Head of caudate nucleus (tissue), 42 donors: Measurements from ENCODE around the gene FGGY.
"Not testable (repeated sequence)": the region's sequence is repeated elsewhere in the genome, so short reads cannot be mapped to it uniquely, and the experiment has no call there.

Experiments used
- DNase-seq, 42 donors: peaks; one replicate each; pipeline versions ENCODE4 v3.0.0 to v3.0.0-alpha.2; 2020 to 2021; ENCODE audit warnings: mixed read lengths in 7 of 42
- intact Hi-C: fragments of 100-400 bp; cut with DNase I; formaldehyde crosslinking; loops from one replicate; pipeline ENCODE4 v1.15.0; 2022

The FGGY gene

DNA sequence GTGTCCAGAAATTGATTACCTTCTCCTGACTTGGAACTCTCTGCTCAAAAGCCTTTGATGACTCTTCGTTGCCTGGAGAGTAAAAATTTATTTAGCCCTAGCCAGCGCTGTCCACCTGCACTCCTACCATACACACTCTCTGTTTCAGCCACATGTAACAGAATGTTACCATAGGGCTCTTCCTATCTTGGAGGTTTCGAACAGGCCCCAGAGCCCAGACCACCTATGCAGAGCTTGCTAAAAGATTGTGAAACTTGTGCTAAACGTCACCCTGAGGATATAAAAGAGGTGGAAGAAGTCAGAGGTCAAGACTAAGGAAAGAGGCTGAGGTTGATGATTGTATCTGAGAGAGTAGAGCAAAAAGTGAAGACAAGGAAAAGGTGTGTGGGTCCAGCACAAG is 280.9 kb downstream of the FGGY start:
- no peak for DNase-seq
- intact Hi-C loops, result no loop called here

DNA sequence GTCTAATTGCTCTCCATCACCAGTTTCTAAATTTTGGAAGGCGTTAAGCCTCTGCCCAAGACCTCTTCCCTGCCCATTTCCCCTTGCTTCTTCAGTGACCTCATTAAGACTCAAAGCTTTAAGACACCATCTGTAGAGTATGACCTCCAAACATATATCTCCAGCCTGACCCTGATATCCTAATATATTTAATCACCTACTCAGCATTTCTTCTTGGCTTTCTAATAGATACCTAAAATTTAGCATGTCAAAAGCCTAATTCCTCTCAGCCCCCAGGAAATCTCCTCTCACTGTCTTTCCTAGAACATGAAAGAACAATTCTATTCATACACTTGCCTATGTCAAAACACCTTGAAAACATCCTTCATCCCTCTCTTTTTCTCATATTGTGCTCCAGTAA is 282.3 kb downstream of the FGGY start:
- intact Hi-C loops, result no loop called here
- DNase-seq, result no peak

- intact Hi-C loops, result no loop called here
- DNase-seq, result no peak
Measured at GRCh38 chr1:59580257-59580656, 283.4 kb downstream of the FGGY start.

- DNase-seq, intact Hi-C loops: not testable (repeated sequence)
Measured at GRCh38 chr1:59592410-59592809, 295.5 kb downstream of the FGGY start.

DNA sequence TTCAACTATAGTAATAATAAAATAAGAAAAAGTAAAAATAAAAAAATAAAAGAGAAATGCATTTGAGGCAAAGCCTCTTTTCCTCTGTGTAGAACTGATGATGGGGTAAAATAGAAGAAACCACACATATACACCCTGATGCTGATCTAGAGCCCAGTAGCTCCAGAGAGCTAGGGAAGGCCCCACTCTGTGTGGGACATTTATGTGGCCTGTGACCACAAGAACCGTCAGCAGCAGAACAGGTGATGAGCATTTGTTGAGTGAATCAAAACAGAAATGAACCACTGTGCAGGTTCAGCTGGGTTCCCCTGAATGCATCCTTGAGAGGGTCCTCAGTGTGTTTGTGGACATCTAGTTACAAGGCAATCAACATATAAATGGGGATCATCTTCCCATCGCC is 296.0 kb downstream of the FGGY start:
- DNase-seq, result no peak
- intact Hi-C loops, result no loop called here

DNA sequence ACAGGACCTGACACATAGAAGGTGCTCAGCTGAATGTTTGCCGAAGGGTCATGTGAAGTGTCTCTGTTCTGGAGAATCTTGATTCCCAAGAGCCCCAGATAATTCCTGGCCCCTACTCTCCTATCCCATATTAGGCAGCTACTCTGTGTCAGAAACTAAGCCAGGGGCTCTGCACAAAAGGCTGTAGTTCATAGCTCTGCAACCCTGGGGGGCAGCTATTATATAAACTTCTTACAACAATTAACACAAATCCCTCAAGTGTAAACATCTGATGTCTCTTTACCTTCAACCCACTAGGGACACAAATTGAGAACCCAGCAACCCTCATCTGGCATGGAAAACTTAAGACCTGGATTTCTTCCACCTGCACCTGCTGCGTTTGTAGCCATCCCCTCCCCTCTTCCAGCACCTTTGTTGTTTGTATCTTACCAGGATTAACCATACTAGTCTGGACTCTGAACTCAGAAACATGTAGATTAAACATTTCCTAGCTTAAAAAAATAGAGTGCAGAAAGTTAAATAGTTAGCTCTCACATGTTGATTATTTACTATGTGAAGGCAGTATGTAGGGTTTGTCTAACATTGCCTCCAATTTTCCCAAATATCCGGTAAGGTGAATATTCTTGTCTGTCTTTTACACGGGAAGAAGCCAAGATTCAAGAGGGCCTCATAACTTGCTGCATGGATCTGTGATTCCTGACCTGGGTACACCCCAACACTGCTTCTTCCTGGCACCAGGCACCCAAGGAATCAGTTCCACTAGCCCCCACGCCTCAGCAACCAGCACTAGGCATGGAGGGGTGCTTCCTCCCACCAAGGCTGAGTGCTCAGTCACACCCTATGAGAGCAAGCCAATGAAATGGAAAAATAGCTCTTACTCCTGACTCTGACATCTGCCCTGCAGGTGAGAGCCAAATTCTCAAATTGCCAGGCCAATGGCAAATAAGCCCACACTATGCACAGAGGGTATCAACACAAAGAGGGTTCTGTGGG is 297.2 kb downstream of the FGGY start:
- no peak for DNase-seq
- intact Hi-C loops, result no loop called here

- intact Hi-C loops, result no loop called here
- DNase-seq, result no peak
Measured at GRCh38 chr1:59595774-59596173, 298.9 kb downstream of the FGGY start.

- no peak for DNase-seq
- intact Hi-C loops, result no loop called here
Measured at GRCh38 chr1:59596432-59596831, 299.5 kb downstream of the FGGY start.

DNA sequence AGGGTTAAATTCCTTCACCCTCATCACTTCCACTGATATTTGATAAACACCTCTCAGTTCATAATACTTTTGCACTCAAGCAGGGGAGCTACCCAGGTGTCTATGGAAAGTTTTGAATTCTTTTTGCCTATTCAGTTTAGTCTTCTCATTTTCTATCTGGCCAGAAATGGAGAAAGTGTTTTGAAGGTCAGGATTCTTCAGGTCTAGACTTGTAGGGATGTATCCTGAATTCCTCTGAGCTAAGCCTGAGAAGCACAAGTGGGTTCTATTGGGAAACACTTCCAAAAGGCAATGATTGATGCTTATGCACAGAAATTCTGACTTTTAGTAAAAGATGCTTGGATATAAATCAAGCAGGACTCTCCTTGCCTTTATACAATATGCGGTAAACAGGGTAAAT is 300.1 kb downstream of the FGGY start:
- intact Hi-C loops, result no loop called here

GRCh38 chr1:59597420-59598119 is 300.7 kb downstream of the FGGY start:
- DNase-seq, result peak in 19 of 42 donors; percentile 4 to 73 (median 28)

More for the DNA sequence above, 300.1 kb downstream of the FGGY start:
- no peak for DNase-seq

DNA sequence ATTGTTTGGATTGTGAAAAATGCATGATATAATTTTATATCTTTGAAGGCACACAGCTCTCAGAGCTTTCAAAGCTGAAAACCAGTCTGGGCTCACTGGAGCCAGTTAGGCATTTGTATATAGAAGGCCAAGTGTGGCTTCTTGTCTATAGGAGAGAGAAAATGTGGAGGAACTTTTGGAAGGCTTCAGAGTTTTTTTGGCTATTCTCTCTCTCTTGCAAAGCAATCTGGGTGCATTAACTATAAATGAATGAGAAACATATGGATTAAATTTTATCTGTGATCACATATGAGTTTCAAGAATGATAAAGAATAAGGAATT is 301.2 kb downstream of the FGGY start:
- intact Hi-C loops, result no loop called here
- no peak for DNase-seq

More at GRCh38 chr1:59597420-59598119, 300.7 kb downstream of the FGGY start:
- intact Hi-C loops, result no loop called here

GRCh38 chr1:59601041-59601441 is 304.1 kb downstream of the FGGY start:
- peak in 13 of 42 donors; percentile 4 to 74 (median 17) for DNase-seq
- intact Hi-C loops, result no loop called here

- intact Hi-C loops, result no loop called here
Measured at GRCh38 chr1:59601811-59602210, 304.9 kb downstream of the FGGY start.

DNA sequence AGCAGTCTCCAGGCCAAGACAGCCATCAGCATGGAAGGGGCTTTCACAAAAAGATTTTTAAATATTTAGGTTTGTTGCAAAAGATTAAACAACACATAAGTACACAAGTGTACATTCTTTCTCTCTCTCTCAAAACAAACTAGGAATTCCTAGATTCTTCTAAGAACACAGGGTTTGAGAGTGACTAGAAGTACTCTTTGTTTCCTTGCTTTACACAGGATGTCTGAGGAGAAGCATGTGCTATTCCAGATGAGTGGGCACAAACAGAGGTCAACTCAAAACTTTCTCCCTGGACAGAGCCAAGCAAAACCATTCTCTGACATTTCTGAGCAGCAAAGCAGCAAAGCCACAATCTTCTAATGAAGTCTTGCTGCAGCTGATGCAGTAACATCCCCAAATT is 307.3 kb downstream of the FGGY start:
- intact Hi-C loops, result no loop called here

More at GRCh38 chr1:59601811-59602210, 304.9 kb downstream of the FGGY start:
- no peak for DNase-seq

GRCh38 chr1:59605184-59605583 is 308.3 kb downstream of the FGGY start:
- intact Hi-C loops, result no loop called here
- no peak for DNase-seq

More for the DNA sequence above, 307.3 kb downstream of the FGGY start:
- peak in 4 of 42 donors; percentile 4 to 15 (median 10) for DNase-seq

DNA sequence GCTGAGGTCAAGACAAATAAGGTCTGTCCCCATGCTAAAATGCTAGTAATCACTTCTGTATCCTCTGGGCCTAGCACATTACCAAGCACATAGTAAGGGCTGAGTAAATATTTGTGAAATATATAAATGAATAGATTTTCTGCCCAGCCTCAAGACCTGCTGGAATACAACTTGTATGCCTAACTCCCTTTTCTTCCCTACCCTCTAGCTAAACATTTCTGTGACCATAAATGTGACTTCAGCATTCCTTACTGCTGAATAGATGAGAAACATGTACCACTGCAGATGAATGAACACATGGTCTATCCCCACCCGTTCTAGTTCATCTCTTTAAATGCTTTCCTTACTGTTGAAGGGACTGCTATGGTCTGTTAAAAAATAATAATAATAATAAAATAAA is 308.9 kb downstream of the FGGY start:
- intact Hi-C loops, result no loop called here
- no peak for DNase-seq

GRCh38 chr1:59609245-59609644 is 312.4 kb downstream of the FGGY start:
- DNase-seq, result no peak
- intact Hi-C loops, result no loop called here

DNA sequence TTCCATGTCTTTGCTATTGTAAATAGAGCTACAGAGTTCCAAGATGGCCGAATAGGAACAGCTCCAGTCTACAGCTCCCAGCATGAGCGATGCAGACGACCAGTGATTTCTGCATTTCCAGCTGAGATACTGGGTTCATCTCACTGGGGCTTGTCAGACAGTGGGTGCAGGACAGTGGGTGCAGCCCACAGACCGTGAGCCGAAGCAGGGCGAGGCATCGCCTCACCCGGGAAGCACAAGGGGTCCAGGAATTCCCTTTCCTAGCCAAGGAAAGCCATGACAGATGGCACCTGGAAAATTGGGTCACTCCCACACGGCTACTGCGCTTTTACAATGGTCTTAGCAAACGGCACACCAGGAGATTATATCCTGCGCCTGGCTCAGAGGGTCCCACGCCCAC is 313.6 kb downstream of the FGGY start:
- DNase-seq, intact Hi-C loops: not testable (repeated sequence)

DNA sequence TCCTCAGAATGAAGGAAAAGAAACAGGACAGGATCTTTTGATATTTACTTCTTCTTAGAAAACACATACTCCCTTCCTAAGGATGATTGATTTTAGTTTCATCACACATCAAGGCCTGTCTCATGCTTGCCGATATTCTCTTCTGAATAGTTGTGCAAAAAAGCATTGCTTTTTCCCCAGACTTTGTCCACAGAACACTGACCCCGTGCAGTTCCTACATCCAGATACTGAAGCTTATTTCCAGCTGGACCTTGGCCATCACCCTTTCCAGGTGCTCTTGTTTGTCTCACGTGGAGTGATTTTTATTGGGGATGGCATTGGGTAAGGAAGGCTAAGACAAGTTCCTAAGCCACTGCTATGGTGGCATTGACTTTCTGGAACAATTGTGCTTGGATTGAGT is 320.5 kb downstream of the FGGY start:
- intact Hi-C loops, result no loop called here
- DNase-seq, result no peak

DNA sequence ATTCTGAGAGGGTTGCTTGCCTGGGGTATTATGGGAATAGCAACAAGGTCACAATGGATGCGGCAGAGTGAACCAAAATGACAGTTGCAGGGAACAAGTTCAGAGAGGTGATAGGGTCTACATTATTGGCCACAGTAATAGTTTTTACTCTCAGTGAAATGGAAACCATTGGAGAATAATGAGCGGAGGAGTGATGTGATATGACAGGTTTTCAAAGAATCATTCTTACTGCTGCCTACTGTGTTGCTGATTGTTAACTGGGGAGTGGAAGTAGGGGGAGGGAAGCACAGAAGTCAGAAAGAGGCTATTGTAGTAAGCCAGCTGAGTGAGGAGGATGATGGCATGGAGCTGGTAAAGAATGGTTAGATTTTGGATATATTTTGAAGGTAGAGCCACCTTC is 322.7 kb downstream of the FGGY start:
- intact Hi-C loops, result no loop called here
- peak in 1 of 42 donors; percentile 24 for DNase-seq
